A549 (cell line): ENCODE data around the gene GGN. TPM values are rescaled to one million over a fixed set of nuclear protein-coding genes. Genes with fewer than 3 reads are reported as not detected.

Experiments used
- ATAC-seq, 2 experiments: fragments of 200-7000 bp in 1 of 2; fragments of >200 bp in 1 of 2; cut with Nextera tagmentation in 1 of 2; cut with Tn5 transposase in 1 of 2; 3 replicates each; pipeline versions ENCODE4 v1.8.0 to v1.9.1; 2018 to 2020; ENCODE audit warnings: mild to moderate bottlenecking in 1 of 2, moderate library complexity in 1 of 2
- CTCF ChIA-PET: fragments of 300-600 bp; sonication (Branson Sonifier 250); formaldehyde crosslinking; extraction: SDS; loops from one replicate; lab custom pipeline; 2021; ENCODE audit warnings: antibody characterized with exemption, inconsistent platforms; lab: Yijun Ruan, JAX
- POLR2A ChIA-PET: fragments of 350-600 bp; formaldehyde crosslinking; extraction: SDS; loops from one replicate; lab custom pipeline; 2021; ENCODE audit warnings: antibody characterized with exemption, inconsistent platforms; lab: Yijun Ruan, JAX
- DNase-seq, 2 experiments: peaks; one replicate each; pipeline versions ENCODE4 v3.0.0 to v3.0.0-alpha.2; 2011 to 2016; ENCODE audit warnings: low read depth in 1 of 2, low spot score in 1 of 2
- FAIRE-seq: peaks from 2 replicates; lab custom pipeline; 2011; peaks lifted over from hg19 to GRCh38; lab: Jason Lieb, UNC
- H3K27ac ChIP-seq, 2 experiments: fragments of >200 bp; sonication (Bioruptor Twin); formaldehyde crosslinking; 3 replicates each; pipeline ENCODE4 v1.5.1; 2016 to 2017
- H3K4me1 ChIP-seq: fragments of >200 bp; sonication (Bioruptor Twin); formaldehyde crosslinking; 3 replicates; pipeline ENCODE4 v1.6.1; 2016
- H3K4me2 ChIP-seq: fragments of >200 bp; sonication (Bioruptor Twin); formaldehyde crosslinking; 3 replicates; pipeline ENCODE4 v1.6.1; 2016
- H3K4me3 ChIP-seq: fragments of >200 bp; sonication (Bioruptor Twin); formaldehyde crosslinking; 3 replicates; pipeline ENCODE4 v1.5.1; 2016
- H3K9me3 ChIP-seq: fragments of >200 bp; sonication (Bioruptor Twin); formaldehyde crosslinking; 3 replicates; pipeline ENCODE4 v1.6.1; 2016
- CBX2 ChIP-seq: fragments of 200-600 bp; sonication (generic); IDR thresholded peaks from 2 replicates; pipeline ENCODE4 v1.6.1; 2016; ENCODE audit warnings: low read depth, mild to moderate bottlenecking, borderline replicate concordance
- CBX8 ChIP-seq: fragments of 200-600 bp; sonication (generic); IDR thresholded peaks from 2 replicates; pipeline ENCODE4 v1.6.1; 2016
- CEBPB ChIP-seq, 2 experiments: fragments of >200 bp in 1 of 2; sonication (Bioruptor Twin) in 1 of 2; formaldehyde crosslinking in 1 of 2; IDR thresholded peaks; 2 replicates each; pipeline ENCODE4 v1.6.1; 2012 to 2016
- EHF ChIP-seq: fragments of 250-450 bp; sonication (Bioruptor Pico); IDR thresholded peaks from 2 replicates; pipeline ENCODE4 v1.5.0; 2020; ENCODE audit warnings: mild to moderate bottlenecking
- FOSB ChIP-seq: fragments of 250-450 bp; sonication (Bioruptor Pico); IDR thresholded peaks from 2 replicates; pipeline ENCODE4 v1.5.0; 2020; ENCODE audit warnings: mild to moderate bottlenecking, moderate library complexity
- FOSL2 ChIP-seq, 2 experiments: fragments of 450-650 bp in 1 of 2; fragments of >200 bp in 1 of 2; sonication (Bioruptor Twin) in 1 of 2; formaldehyde crosslinking; IDR thresholded peaks; 2 replicates each; pipeline versions ENCODE4 v1.5.0 to v1.6.1; 2016 to 2020; ENCODE audit warnings: mild to moderate bottlenecking in 1 of 2, moderate library complexity in 1 of 2
- GATA3 ChIP-seq: IDR thresholded peaks from 2 replicates; pipeline ENCODE4 v1.6.1; 2012; ENCODE audit warnings: borderline replicate concordance
- MAFK ChIP-seq: fragments of 450-650 bp; IDR thresholded peaks from 2 replicates; pipeline ENCODE4 v1.6.1; 2014; ENCODE audit not compliant: partially characterized antibody
- MAZ ChIP-seq: fragments of 150-350 bp; IDR thresholded peaks from 2 replicates; pipeline ENCODE4 v1.6.1; 2014; ENCODE audit warnings: antibody characterized with exemption, low read depth, low read length, borderline replicate concordance
- NR3C1 ChIP-seq: fragments of >200 bp; sonication (Bioruptor Twin); formaldehyde crosslinking; IDR thresholded peaks from 3 replicates; pipeline ENCODE4 v1.6.1; 2017
- PBX3 ChIP-seq: IDR thresholded peaks from 2 replicates; pipeline ENCODE4 v1.6.1; 2012
- POLR2A ChIP-seq: IDR thresholded peaks from 2 replicates; pipeline ENCODE4 v1.6.1; 2012; ENCODE audit warnings: mild to moderate bottlenecking, low read length
- POLR2AphosphoS2 ChIP-seq: conservative IDR thresholded peaks from 2 replicates; pipeline ENCODE4 v1.6.1; 2012; ENCODE audit warnings: low read length, improper control_type of control experiment, inconsistent platforms
- RCOR1 ChIP-seq: fragments of 150-350 bp; IDR thresholded peaks from 2 replicates; pipeline ENCODE4 v1.6.1; 2014; ENCODE audit warnings: antibody characterized with exemption, low read length, low read depth
- REST ChIP-seq: fragments of 200-600 bp; sonication (generic); IDR thresholded peaks from 2 replicates; pipeline ENCODE4 v1.6.1; 2016; ENCODE audit warnings: antibody characterized with exemption, mild to moderate bottlenecking, moderate library complexity
- RFX5 ChIP-seq: fragments of 450-650 bp; IDR thresholded peaks from 2 replicates; pipeline ENCODE4 v1.7.1; 2014; ENCODE audit warnings: antibody characterized with exemption, mild to moderate bottlenecking, moderate library complexity
- TFCP2L1 ChIP-seq: fragments of 250-450 bp; sonication (Bioruptor Pico); IDR thresholded peaks from 2 replicates; pipeline ENCODE4 v1.5.0; 2021; ENCODE audit warnings: mild to moderate bottlenecking
- USF2 ChIP-seq: fragments of 450-650 bp; IDR thresholded peaks from 2 replicates; pipeline ENCODE4 v1.6.1; 2014; ENCODE audit warnings: antibody characterized with exemption
- ZC3H11A ChIP-seq: fragments of 450-650 bp; IDR thresholded peaks from 2 replicates; pipeline ENCODE4 v1.6.1; 2014; ENCODE audit warnings: antibody characterized with exemption, mild to moderate bottlenecking
- ZFP36 ChIP-seq: fragments of 450-650 bp; IDR thresholded peaks from 2 replicates; pipeline ENCODE4 v1.6.1; 2014; ENCODE audit warnings: borderline replicate concordance; ENCODE audit not compliant: partially characterized antibody
- WGBS: methylation state at CpG from one replicate; pipeline ENCODE4 v1.1.6; 2017; ENCODE audit errors: missing lambda C conversion rate; 5-methylcytosine and 5-hydroxymethylcytosine counted together
- polyA plus RNA-seq, 4 experiments: library from polyadenylated mRNA; depleted of rRNA in 3 of 4; stranded (reverse); fragments of >200 nt; fragmentation: RNase III in 1 of 4; extraction: RNeasy Plus Mini Kit Qiagen cat#74134 plus additional on column Dnase treatment in 1 of 4; gene quantifications; 2 replicates in 3 of 4; 3 replicates in 1 of 4; pipeline ENCODE4 v1.2.3, GENCODE V29; 2011 to 2017
- TF ChIP-seq, protein P1 (sequence below): fragments of 150-350 bp; IDR thresholded peaks from 2 replicates; pipeline ENCODE4 v1.6.1; 2014; ENCODE audit warnings: low read depth, mild to moderate bottlenecking, low read length

The GGN gene
- polyA plus RNA-seq, 2 of the 4 experiments (the other 2 are of a cell fraction): 0.46 TPM; not detected in 1

DNA sequence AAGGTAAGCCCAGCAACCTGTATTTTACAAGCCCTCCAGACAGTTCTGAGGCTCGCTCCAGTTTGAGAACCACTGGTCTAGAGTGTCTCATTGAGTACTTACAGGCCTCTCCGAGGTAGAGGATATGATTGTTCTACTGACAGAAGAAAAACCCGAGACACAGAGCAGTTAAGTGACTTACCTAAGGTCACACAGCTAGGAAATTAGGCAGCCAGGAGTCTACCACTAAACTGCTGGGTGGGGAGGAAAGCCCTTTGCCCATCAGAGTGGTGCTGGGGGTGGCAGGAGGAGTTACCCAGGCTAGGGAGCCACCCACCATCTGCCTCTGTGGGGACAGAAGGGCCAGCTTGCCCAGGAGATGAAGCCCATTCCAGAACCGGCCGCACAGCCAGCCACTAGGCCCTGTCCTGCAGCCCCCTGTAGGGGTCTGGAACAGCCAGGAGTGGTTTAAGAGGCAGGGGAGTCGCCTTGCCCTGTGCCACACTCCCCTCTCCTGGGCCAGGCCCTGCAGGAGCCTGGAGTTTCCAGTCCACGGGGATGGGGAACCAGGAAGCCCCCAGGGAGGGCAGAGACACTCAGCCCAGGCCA, 37.5 kb upstream of the GGN start:
- POLR2A ChIA-PET: no interaction called here

GRCh38 chr19:38424272-38424671, 36.4 kb upstream of the GGN start:
- Histone ChIP-seq H3K9me3 (no peaks in the 10 kb centered on the region), H3K4me3 (no peak overlapping the region), H3K27ac (no peak overlapping the region), H3K4me1 (no peaks in the 10 kb centered on the region), H3K4me2 (no peak overlapping the region)
- ATAC-seq: no peak
- ChIA-PET POLR2A (no interaction called here), CTCF (interaction anchor here (0.6 to 11.1 kb wide), 11 partner anchors 21 to 628 kb away, joined by 3 to 116 read pairs (median 4); partner anchors contain the start of genes FAM98C, MRPS12 and SARS2)
- 66% methylated on average over 5 of the region's 5 CpGs for WGBS
- TF ChIP-seq PBX3 (no peak), ZFP36 (no peak), CEBPB (IDR thresholded peaks at IDR 0.05) (peak in 1 of 2 experiments; percentile 62; a peak in 1 of 4 replicates)
- DNase-seq: no peak
- FAIRE-seq: no peak

More for the DNA sequence above, 37.5 kb upstream of the GGN start:
- WGBS: 59% methylated on average over 7 of the region's 7 CpGs
- Histone ChIP-seq H3K4me1 (no peaks in the 10 kb centered on the region), H3K4me2 (no peak overlapping the region), H3K4me3 (no peak overlapping the region), H3K9me3 (no peaks in the 10 kb centered on the region), H3K27ac (no peak overlapping the region)
- TF ChIP-seq, protein P1, sequence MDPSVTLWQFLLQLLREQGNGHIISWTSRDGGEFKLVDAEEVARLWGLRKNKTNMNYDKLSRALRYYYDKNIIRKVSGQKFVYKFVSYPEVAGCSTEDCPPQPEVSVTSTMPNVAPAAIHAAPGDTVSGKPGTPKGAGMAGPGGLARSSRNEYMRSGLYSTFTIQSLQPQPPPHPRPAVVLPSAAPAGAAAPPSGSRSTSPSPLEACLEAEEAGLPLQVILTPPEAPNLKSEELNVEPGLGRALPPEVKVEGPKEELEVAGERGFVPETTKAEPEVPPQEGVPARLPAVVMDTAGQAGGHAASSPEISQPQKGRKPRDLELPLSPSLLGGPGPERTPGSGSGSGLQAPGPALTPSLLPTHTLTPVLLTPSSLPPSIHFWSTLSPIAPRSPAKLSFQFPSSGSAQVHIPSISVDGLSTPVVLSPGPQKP: no peak
- TF ChIP-seq NR3C1 (no peak), USF2 (no peak), FOSB (CRISPR knock-in tag) (no peak), FOSL2 (IDR thresholded peaks at IDR 0.05) (no peak), FOSL2 (CRISPR knock-in tag; IDR thresholded peaks at IDR 0.05) (no peak), CBX8 (no peak), EHF (no peak), ZFP36 (peak; percentile 50)
- CTCF ChIA-PET: interaction anchor here (0.6 to 11.1 kb wide), 11 partner anchors 10 to 627 kb away, joined by 3 to 116 read pairs (median 3); partner anchors contain the start of genes FAM98C, MRPS12 and SARS2
- ATAC-seq (peak in 1 of 2 experiments; percentile 10; a peak in 2 of 6 replicates), FAIRE-seq (no peak), DNase-seq (no peak)

GRCh38 chr19:38422438-38422837, 34.6 kb upstream of the GGN start:
- no peak overlapping the region for H3K4me2 ChIP-seq
- no peak overlapping the region for H3K4me3 ChIP-seq
- TF ChIP-seq POLR2A (no peak), USF2 (no peak), GATA3 (no peak), RFX5 (no peak), CBX8 (no peak), REST (no peak), CBX2 (no peak), TFCP2L1 (CRISPR knock-in tag) (no peak), FOSL2 (IDR thresholded peaks at IDR 0.05) (no peak), FOSL2 (CRISPR knock-in tag; IDR thresholded peaks at IDR 0.05) (no peak), POLR2AphosphoS2 (no peak), RCOR1 (no peak), ZC3H11A (no peak), NR3C1 (no peak), MAFK (no peak), CEBPB (IDR thresholded peaks at IDR 0.05) (no peak), MAZ (no peak)
- TF ChIP-seq, protein P1: no peak
- FAIRE-seq: no peak
- H3K27ac ChIP-seq: no peak overlapping the region
- no peak for DNase-seq
- peaks cover 8% of the 10 kb centered on the region; the same call in 2 of the 3 replicates for H3K4me1 ChIP-seq
- POLR2A ChIA-PET: no interaction called here
- no peak for ATAC-seq
- H3K9me3 ChIP-seq: no peaks in the 10 kb centered on the region
- 75% methylated on average over 7 of the region's 7 CpGs for WGBS
- CTCF ChIA-PET: interaction anchor here (0.8 to 11.1 kb wide), 3 partner anchors 19 to 520 kb away, joined by 3 to 116 read pairs (median 3); partner anchors contain the start of gene FAM98C
